H1 (cell line): ENCODE data around the gene ASIP. TPM values are rescaled to one million over a fixed set of nuclear protein-coding genes. Genes with fewer than 3 reads are reported as not detected.

Experiments
- CHD7 ChIP-seq: fragments of 300-600 bp; sonication (generic); IDR thresholded peaks from 2 replicates; pipeline ENCODE4 v1.7.1; 2012; ENCODE audit warnings: low read length, moderate library complexity, mild to moderate bottlenecking, inconsistent platforms; ENCODE audit not compliant: insufficient replicate concordance
- CTBP2 ChIP-seq: IDR thresholded peaks from 2 replicates; pipeline ENCODE4 v1.7.0; 2011; ENCODE audit warnings: borderline replicate concordance, mild to moderate bottlenecking, moderate library complexity, mixed read lengths, low read length; ENCODE audit not compliant: insufficient read depth, insufficient read length
- polyA plus RNA-seq, 7 experiments: library from polyadenylated mRNA; depleted of rRNA in 3 of 7; stranded (reverse) in 5 of 7; unstranded in 2 of 7; fragments of >200 nt in 5 of 7; fragments of 200-250 nt in 2 of 7; gene quantifications; 1 replicate in 5 of 7; 2 replicates in 1 of 7; 4 replicates in 1 of 7; pipeline versions ENCODE4 v1.2.1 to v1.2.3, GENCODE V29; 2011 to 2013; ENCODE audit warnings: missing spikeins in 2 of 7, mixed read lengths in 2 of 7
- total RNA-seq: library from RNA; stranded (reverse); fragmentation: NEBNext Ultra II Directional; extraction: Animal tissue kit (Norgen Biotek cat#: 25700); gene quantifications from 2 replicates; pipeline ENCODE4 v1.2.1, GENCODE V29; 2021

The ASIP gene
- total and polyA plus RNA-seq, 2 of the 8 experiments (the other 6 are each of a cell fraction or from before 2014, with no cell fraction given): not detected

- TF ChIP-seq CHD7: no peak
- TF ChIP-seq CTBP2: no peak
Observed at GRCh38 chr20:34260208-34260942, 19.2 kb downstream of the ASIP start (continued).
